ENCODE results near the gene SLC25A21.

DNA sequence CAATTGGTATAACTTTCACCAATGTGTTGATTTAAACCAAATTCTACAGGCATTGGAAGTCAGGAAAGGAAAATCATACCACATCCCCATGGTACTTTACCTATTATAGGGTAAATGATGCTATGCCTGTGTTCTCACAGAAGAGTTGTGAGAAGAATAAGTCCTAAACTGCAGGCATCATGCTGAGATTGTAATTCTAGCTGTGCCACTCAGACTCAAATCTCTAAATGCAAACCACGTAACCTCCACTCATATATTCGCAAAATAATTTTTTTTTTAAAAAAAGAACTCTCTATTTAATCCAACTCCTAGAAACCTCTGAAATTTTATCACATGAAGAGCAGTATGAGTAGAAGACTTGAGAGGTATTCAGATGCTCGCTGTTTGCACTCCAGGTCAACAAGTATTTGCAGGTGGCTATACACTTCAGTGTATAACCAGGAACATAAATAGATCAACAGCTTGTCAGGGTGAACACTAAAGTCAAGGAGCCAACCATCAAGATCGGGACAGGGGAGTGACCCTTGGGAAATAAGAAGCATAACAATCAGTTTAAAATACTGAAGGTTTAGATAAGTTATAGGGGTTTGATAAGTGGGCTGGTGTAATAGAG lies 110.1 kb downstream of the SLC25A21 start:
- TF ChIP-seq, protein P1, sequence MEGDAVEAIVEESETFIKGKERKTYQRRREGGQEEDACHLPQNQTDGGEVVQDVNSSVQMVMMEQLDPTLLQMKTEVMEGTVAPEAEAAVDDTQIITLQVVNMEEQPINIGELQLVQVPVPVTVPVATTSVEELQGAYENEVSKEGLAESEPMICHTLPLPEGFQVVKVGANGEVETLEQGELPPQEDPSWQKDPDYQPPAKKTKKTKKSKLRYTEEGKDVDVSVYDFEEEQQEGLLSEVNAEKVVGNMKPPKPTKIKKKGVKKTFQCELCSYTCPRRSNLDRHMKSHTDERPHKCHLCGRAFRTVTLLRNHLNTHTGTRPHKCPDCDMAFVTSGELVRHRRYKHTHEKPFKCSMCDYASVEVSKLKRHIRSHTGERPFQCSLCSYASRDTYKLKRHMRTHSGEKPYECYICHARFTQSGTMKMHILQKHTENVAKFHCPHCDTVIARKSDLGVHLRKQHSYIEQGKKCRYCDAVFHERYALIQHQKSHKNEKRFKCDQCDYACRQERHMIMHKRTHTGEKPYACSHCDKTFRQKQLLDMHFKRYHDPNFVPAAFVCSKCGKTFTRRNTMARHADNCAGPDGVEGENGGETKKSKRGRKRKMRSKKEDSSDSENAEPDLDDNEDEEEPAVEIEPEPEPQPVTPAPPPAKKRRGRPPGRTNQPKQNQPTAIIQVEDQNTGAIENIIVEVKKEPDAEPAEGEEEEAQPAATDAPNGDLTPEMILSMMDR (conservative IDR thresholded peaks at IDR 0.05 in 1 of 2, IDR thresholded peaks at IDR 0.05 in 1 of 2; ENCODE audit: low read depth in 1 of 2, low read length in 2 of 2), result no peak
- TF ChIP-seq EZH2 (IDR thresholded peaks at IDR 0.05; ENCODE audit: low read length, missing control alignments), result no peak
